H9 (cell line): Measurements from ENCODE around the gene SDK2. TPM values are rescaled to one million over a fixed set of nuclear protein-coding genes. Genes with fewer than 3 reads are reported as not detected.

Experiments
- DNase-seq: peaks from one replicate; pipeline ENCODE4 v3.0.0-alpha.2; 2017
- H2AFZ ChIP-seq: one replicate; pipeline ENCODE4 v1.6.1; 2013; ENCODE audit warnings: mild to moderate bottlenecking, low read length, control low read depth, moderate library complexity
- H2AK5ac ChIP-seq: 2 replicates; pipeline ENCODE4 v1.6.1; 2013; ENCODE audit warnings: low read length, control low read depth, mixed read lengths; ENCODE audit not compliant: insufficient read length
- H2BK120ac ChIP-seq: one replicate; pipeline ENCODE4 v1.6.1; 2013; ENCODE audit warnings: low read depth, mild to moderate bottlenecking, low read length, control low read depth, inconsistent platforms; ENCODE audit not compliant: poor library complexity, severe bottlenecking
- H2BK12ac ChIP-seq: 2 replicates; pipeline ENCODE4 v1.6.1; 2013; ENCODE audit warnings: low read length, control low read depth, mixed read lengths, low read depth; ENCODE audit not compliant: insufficient read length
- H2BK15ac ChIP-seq: 2 replicates; pipeline ENCODE4 v1.6.1; 2013; ENCODE audit warnings: low read depth, low read length, control low read depth
- H2BK20ac ChIP-seq: one replicate; pipeline ENCODE4 v1.6.1; 2013; ENCODE audit warnings: low read depth, mild to moderate bottlenecking, low read length, control low read depth, inconsistent platforms; ENCODE audit not compliant: poor library complexity, severe bottlenecking
- H2BK5ac ChIP-seq: 2 replicates; pipeline ENCODE4 v1.6.1; 2013; ENCODE audit warnings: low read length, control low read depth, mixed read lengths; ENCODE audit not compliant: insufficient read length
- H3K14ac ChIP-seq: 2 replicates; pipeline ENCODE4 v1.6.1; 2013; ENCODE audit warnings: low read length, control low read depth; ENCODE audit not compliant: insufficient read depth
- H3K18ac ChIP-seq: 2 replicates; pipeline ENCODE4 v1.6.1; 2013; ENCODE audit warnings: low read depth, mild to moderate bottlenecking, mixed read lengths, low read length, control low read depth; ENCODE audit not compliant: insufficient read length
- H3K23ac ChIP-seq: 2 replicates; pipeline ENCODE4 v1.6.1; 2013; ENCODE audit warnings: low read length, control low read depth, mixed read lengths, low read depth; ENCODE audit not compliant: insufficient read length
- H3K23me2 ChIP-seq: 2 replicates; pipeline ENCODE4 v1.6.1; 2013; ENCODE audit warnings: low read depth, mild to moderate bottlenecking, mixed read lengths, low read length, control low read depth; ENCODE audit not compliant: insufficient read length, poor library complexity, severe bottlenecking
- H3K27ac ChIP-seq: 2 replicates; pipeline ENCODE4 v1.5.1; 2013; ENCODE audit warnings: low read length, control low read depth, mixed read lengths, low read depth; ENCODE audit not compliant: insufficient read length
- H3K27me3 ChIP-seq: 2 replicates; pipeline ENCODE4 v1.6.1; 2013; ENCODE audit warnings: low read length, control low read depth, inconsistent platforms; ENCODE audit not compliant: insufficient read depth
- H3K4ac ChIP-seq: 2 replicates; pipeline ENCODE4 v1.6.1; 2013; ENCODE audit warnings: low read depth, mild to moderate bottlenecking, control low read depth, inconsistent platforms, low read length, moderate library complexity
- H3K4me1 ChIP-seq: 2 replicates; pipeline ENCODE4 v1.6.1; 2013; ENCODE audit warnings: low read length, control low read depth, inconsistent platforms; ENCODE audit not compliant: insufficient read depth
- H3K4me2 ChIP-seq: 2 replicates; pipeline ENCODE4 v1.6.1; 2013; ENCODE audit warnings: low read length, control low read depth, mixed read lengths; ENCODE audit not compliant: insufficient read length, insufficient read depth
- H3K56ac ChIP-seq: 2 replicates; pipeline ENCODE4 v1.6.1; 2013; ENCODE audit warnings: low read depth, mild to moderate bottlenecking, mixed read lengths, low read length, control low read depth; ENCODE audit not compliant: insufficient read length
- H3K79me1 ChIP-seq: 2 replicates; pipeline ENCODE4 v1.6.1; 2013; ENCODE audit warnings: low read depth, mild to moderate bottlenecking, moderate library complexity, low read length, control low read depth, inconsistent platforms; ENCODE audit not compliant: insufficient read depth, poor library complexity, severe bottlenecking
- H3K79me2 ChIP-seq: 2 replicates; pipeline ENCODE4 v1.6.1; 2013; ENCODE audit warnings: low read length, control low read depth, inconsistent platforms; ENCODE audit not compliant: insufficient read depth
- H3K9ac ChIP-seq: 2 replicates; pipeline ENCODE4 v1.6.1; 2013; ENCODE audit warnings: low read length, control low read depth, mixed read lengths; ENCODE audit not compliant: insufficient read length; ENCODE audit errors: extremely low read depth
- H3K9me3 ChIP-seq: one replicate; pipeline ENCODE4 v1.6.1; 2013; ENCODE audit warnings: low read depth, low read length, inconsistent platforms; ENCODE audit not compliant: control insufficient read depth
- H3T11ph ChIP-seq: one replicate; pipeline ENCODE4 v1.6.1; 2013; ENCODE audit warnings: mild to moderate bottlenecking, low read length, control low read depth, inconsistent platforms
- H4K20me1 ChIP-seq: one replicate; pipeline ENCODE4 v1.6.1; 2013; ENCODE audit not compliant: control insufficient read depth, insufficient read length, insufficient read depth
- H4K5ac ChIP-seq: 2 replicates; pipeline ENCODE4 v1.6.1; 2013; ENCODE audit warnings: low read depth, mild to moderate bottlenecking, mixed read lengths, low read length, control low read depth; ENCODE audit not compliant: insufficient read length
- H4K8ac ChIP-seq: replicated peaks from 2 replicates; pipeline ENCODE4 v1.6.1; 2013; ENCODE audit warnings: low read length, control low read depth, mixed read lengths, low read depth; ENCODE audit not compliant: insufficient read length
- H4K91ac ChIP-seq: 2 replicates; pipeline ENCODE4 v1.6.1; 2013; ENCODE audit warnings: low read depth, mild to moderate bottlenecking, moderate library complexity, mixed read lengths, low read length, control low read depth; ENCODE audit not compliant: insufficient read length
- H3K27ac Mint-ChIP-seq, 3 experiments: 2 replicates in 2 of 3; 3 replicates in 1 of 3; pipeline ENCODE4 v1.8.0; 2020 to 2021; ENCODE audit warnings: mixed read lengths in 3 of 3, mild to moderate bottlenecking in 1 of 3, moderate library complexity in 1 of 3
- H3K27me3 Mint-ChIP-seq: 2 replicates; pipeline ENCODE4 v1.8.0; 2021; ENCODE audit warnings: low read depth, mild to moderate bottlenecking, moderate library complexity, mixed read lengths
- H3K36me3 Mint-ChIP-seq, 3 experiments: 2 replicates in 2 of 3; 3 replicates in 1 of 3; pipeline ENCODE4 v1.8.0; 2020 to 2021; ENCODE audit warnings: low read depth in 3 of 3, mixed read lengths in 3 of 3; ENCODE audit not compliant: insufficient read depth in 1 of 3
- H3K4me1 Mint-ChIP-seq, 2 experiments: 2 replicates each; pipeline ENCODE4 v1.8.0; 2020; ENCODE audit warnings: mixed read lengths in 2 of 2
- H3K4me3 Mint-ChIP-seq, 2 experiments: 2 replicates in 1 of 2; 3 replicates in 1 of 2; pipeline ENCODE4 v1.8.0; 2020 to 2021; ENCODE audit warnings: mild to moderate bottlenecking in 2 of 2, mixed read lengths in 2 of 2, moderate library complexity in 1 of 2
- H3K9me3 Mint-ChIP-seq, 2 experiments: 2 replicates in 1 of 2; 3 replicates in 1 of 2; pipeline ENCODE4 v1.8.0; 2020; ENCODE audit warnings: mild to moderate bottlenecking in 2 of 2, mixed read lengths in 2 of 2, moderate library complexity in 1 of 2
- WGBS: extraction: QIAGEN DNeasy Blood & Tissue Kit; methylation state at CpG from one replicate; pipeline ENCODE4 v1.1.7; 2013; ENCODE audit warnings: missing lambda C conversion rate, low lambda C conversion rate, mixed read lengths; ENCODE audit not compliant: insufficient read length; ENCODE audit errors: extremely low coverage; 5-methylcytosine and 5-hydroxymethylcytosine counted together
- total RNA-seq: library from RNA; stranded (reverse); gene quantifications from 2 replicates; pipeline ENCODE4 v1.2.1, GENCODE V29; 2021
- TF ChIP-seq, protein P1 (sequence below): fragments of 200-600 bp; sonication (generic); conservative IDR thresholded peaks from 3 replicates; pipeline ENCODE4 v1.8.0; 2021; ENCODE audit warnings: antibody characterized with exemption, mild to moderate bottlenecking

SDK2 gene
- total RNA-seq, 1 experiment from 2014 or later: 9.1 TPM

DNA sequence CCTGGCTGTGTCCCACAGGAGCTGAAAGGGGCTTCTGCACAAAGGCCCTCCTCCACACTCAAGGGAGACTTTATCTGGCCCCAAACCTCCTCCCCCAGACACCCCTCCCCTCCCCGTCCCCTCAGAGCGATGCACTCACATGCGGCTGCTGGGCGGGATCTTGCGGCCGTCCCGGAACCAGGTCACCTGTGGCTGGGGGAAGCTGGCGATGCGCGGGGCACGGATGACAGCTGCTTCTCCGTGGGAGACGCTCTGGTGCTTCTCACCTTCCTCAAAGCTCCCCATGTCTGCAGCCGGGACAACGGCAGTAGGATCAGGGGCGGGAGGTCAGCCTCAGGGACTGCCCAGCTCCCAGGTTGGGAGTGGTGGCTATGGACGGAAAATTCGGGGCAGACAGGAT is 188.5 kb downstream of the SDK2 start:
- H2BK20ac ChIP-seq: no peak overlapping the region
- H3T11ph ChIP-seq: no peak overlapping the region
- H4K91ac ChIP-seq: no peak overlapping the region
- no peak overlapping the region for H2AK5ac ChIP-seq
- no peak overlapping the region for H3K14ac ChIP-seq
- DNase-seq: no peak
- no peak overlapping the region for H3K4ac ChIP-seq
- H3K4me2 ChIP-seq: no peak overlapping the region
- H3K27ac Mint-ChIP-seq: no peak overlapping the region
- H3K27ac ChIP-seq: no peak overlapping the region
- H4K8ac ChIP-seq: no peak overlapping the region
- no peaks in the 10 kb centered on the region for H3K79me2 ChIP-seq
- H2BK120ac ChIP-seq: no peak overlapping the region
- H2AFZ ChIP-seq: no peak overlapping the region
- no peaks in the 10 kb centered on the region for H4K20me1 ChIP-seq
- H3K18ac ChIP-seq: no peak overlapping the region
- no peaks in the 10 kb centered on the region for H3K23me2 ChIP-seq
- H3K27me3 ChIP-seq: no peaks in the 10 kb centered on the region
- H2BK12ac ChIP-seq: no peak overlapping the region
- H2BK15ac ChIP-seq: no peak overlapping the region
- no peak overlapping the region for H2BK5ac ChIP-seq
- H4K5ac ChIP-seq: no peak overlapping the region
- no CpG with 5 or more reads among the region's 18 CpGs for WGBS
- H3K56ac ChIP-seq: no peak overlapping the region
- H3K9me3 Mint-ChIP-seq: peaks cover 7 to 11% of the 10 kb centered on the region in 2 experiments
- peaks cover 3% of the 10 kb centered on the region; the same call in 1 of the 2 replicates for H3K27me3 Mint-ChIP-seq
- no peak overlapping the region for H3K4me3 Mint-ChIP-seq
- no peaks in the 10 kb centered on the region for H3K9me3 ChIP-seq
- H3K23ac ChIP-seq: no peak overlapping the region
- peaks cover 0 to 6% of the 10 kb centered on the region in 2 experiments; a peak in 2 of 4 replicates for H3K4me1 Mint-ChIP-seq
- no peak overlapping the region for H3K9ac ChIP-seq
- H3K79me1 ChIP-seq: no peaks in the 10 kb centered on the region
- peaks cover 3 to 15% (median 6%) of the 10 kb centered on the region in 3 experiments for H3K36me3 Mint-ChIP-seq
- no peaks in the 10 kb centered on the region for H3K4me1 ChIP-seq
- TF ChIP-seq, protein P1, sequence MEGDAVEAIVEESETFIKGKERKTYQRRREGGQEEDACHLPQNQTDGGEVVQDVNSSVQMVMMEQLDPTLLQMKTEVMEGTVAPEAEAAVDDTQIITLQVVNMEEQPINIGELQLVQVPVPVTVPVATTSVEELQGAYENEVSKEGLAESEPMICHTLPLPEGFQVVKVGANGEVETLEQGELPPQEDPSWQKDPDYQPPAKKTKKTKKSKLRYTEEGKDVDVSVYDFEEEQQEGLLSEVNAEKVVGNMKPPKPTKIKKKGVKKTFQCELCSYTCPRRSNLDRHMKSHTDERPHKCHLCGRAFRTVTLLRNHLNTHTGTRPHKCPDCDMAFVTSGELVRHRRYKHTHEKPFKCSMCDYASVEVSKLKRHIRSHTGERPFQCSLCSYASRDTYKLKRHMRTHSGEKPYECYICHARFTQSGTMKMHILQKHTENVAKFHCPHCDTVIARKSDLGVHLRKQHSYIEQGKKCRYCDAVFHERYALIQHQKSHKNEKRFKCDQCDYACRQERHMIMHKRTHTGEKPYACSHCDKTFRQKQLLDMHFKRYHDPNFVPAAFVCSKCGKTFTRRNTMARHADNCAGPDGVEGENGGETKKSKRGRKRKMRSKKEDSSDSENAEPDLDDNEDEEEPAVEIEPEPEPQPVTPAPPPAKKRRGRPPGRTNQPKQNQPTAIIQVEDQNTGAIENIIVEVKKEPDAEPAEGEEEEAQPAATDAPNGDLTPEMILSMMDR: no peak
